GM12872 (cell line): Measurements from ENCODE around the gene CBY2.

ENCODE experiments used
- TF ChIP-seq, protein P1 (sequence below): IDR thresholded peaks from 3 replicates; pipeline ENCODE4 v1.5.1; 2011; ENCODE audit warnings: low read depth, mild to moderate bottlenecking, low read length, moderate library complexity; ENCODE audit not compliant: insufficient read depth

Gene CBY2

DNA sequence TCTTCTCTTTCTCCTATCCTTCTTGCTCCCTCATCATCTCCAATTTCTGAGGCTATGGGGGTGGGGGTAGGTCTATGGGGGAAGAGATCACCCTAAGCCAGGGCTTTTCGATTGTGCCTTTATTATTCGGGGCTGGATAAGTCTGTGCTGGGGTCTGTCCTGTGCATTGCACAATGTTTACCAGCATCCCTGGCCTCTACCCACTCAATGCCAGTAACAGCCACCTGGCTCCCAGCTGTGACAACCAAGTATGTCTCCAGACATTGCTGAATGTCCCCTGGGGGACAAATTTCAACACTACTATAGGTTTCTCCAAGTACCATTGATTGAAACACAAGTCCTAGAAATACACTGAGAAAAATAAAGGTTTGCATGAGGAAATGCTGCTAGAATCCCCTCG is 13.2 kb downstream of the CBY2 start:
- TF ChIP-seq, protein P1, sequence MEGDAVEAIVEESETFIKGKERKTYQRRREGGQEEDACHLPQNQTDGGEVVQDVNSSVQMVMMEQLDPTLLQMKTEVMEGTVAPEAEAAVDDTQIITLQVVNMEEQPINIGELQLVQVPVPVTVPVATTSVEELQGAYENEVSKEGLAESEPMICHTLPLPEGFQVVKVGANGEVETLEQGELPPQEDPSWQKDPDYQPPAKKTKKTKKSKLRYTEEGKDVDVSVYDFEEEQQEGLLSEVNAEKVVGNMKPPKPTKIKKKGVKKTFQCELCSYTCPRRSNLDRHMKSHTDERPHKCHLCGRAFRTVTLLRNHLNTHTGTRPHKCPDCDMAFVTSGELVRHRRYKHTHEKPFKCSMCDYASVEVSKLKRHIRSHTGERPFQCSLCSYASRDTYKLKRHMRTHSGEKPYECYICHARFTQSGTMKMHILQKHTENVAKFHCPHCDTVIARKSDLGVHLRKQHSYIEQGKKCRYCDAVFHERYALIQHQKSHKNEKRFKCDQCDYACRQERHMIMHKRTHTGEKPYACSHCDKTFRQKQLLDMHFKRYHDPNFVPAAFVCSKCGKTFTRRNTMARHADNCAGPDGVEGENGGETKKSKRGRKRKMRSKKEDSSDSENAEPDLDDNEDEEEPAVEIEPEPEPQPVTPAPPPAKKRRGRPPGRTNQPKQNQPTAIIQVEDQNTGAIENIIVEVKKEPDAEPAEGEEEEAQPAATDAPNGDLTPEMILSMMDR = no peak

DNA sequence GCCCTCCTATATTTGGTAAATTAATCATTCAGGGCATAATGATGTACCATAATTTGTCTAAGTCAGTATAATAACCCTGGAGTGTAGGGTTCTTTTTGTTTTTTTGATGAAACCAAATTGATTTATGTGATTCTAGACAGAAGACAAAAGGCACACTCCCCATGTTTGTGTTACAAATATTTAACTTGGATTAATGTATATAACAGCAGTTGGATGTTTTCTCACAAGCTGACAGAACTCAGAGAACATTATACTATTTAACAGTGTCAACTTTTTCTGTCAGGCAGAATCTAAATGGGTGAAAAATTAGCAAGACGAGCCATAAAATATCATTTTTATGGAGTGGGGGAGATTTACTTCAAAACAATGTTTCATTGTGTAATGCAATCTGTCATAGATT is 15.2 kb downstream of the CBY2 start:
- TF ChIP-seq, protein P1 = no peak

DNA sequence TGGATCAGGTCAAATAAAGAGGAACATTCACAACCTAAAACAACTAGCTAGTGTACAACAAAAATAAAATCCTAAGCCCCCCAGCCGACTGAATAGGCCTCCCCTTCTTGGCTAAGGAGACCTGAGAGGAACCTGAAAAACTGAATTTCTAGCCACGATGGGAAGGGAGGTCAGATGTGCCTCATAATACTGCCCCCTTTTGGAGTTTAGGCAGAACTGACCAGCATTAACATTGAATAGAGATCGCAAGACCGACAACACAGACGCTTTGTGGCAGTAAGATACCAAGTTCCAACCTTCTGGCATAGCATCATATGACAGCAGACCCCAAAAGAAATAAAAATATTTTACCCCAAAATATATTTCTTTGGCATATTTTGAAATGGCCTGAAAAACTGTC is 15.9 kb downstream of the CBY2 start:
- TF ChIP-seq, protein P1 = peak; percentile 74

DNA sequence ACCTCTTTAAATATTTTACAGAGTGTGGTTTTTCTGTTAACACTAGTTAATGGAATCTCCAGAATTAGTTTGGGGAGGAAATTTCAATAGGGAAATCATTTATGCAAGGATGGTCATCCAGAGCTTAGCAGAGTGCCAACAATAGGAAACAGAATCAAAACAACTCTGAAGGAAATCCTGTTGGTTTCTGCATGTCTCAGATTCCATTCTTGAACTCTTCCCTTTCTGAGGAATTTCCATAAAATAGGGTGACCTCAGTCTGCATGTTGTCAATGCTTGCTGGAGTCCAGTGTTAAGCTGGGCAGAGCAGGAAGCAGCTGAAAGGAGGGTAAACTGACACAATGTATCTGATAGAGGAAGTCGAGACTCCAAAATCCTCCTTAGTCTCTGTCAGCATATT is 16.9 kb downstream of the CBY2 start:
- TF ChIP-seq, protein P1 = no peak

DNA sequence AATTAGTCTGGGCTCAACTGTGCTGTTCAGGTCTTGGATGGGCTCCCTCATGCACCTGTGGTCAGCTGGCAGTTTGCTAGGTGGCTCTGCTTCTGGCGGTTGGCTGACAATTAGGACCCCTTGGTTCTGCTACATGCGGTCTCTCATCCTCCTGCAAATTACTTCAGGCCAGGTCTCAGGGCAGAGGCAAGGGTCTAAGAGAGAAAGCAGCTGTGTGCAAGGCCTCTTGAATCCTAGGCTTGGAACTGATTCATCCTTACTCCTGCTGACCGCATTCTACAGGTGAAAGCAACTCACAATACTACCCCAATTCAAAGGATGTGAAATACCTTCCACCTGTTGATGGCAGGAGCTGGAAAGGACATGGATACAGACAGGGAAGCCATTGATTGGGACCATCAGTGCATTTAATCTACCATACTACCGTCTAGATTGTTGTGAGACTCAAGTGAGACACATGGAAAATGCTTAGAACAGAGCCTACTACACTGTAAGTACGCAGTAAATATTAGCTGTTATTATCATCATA is 19.1 kb downstream of the CBY2 start:
- TF ChIP-seq, protein P1 = no peak

DNA sequence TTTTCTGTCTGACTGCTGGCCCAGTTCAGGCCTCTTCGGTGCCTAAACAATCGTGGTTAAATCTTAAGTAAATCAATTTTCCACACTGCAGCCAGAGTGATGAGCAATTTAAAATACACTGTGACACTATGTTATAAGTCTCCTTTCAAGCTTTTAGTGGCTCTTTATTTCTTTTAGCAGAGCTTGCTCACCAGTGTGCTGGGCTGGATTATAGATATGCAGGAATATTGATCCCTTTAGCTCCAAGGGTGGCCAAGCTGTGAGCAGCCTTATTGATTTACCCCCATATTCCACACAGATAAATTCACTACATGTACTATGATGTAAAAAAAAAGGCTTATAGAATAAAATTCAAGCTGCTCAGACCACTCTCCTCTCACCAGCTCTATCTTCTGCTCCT is 21.7 kb downstream of the CBY2 start:
- TF ChIP-seq, protein P1 = no peak

DNA sequence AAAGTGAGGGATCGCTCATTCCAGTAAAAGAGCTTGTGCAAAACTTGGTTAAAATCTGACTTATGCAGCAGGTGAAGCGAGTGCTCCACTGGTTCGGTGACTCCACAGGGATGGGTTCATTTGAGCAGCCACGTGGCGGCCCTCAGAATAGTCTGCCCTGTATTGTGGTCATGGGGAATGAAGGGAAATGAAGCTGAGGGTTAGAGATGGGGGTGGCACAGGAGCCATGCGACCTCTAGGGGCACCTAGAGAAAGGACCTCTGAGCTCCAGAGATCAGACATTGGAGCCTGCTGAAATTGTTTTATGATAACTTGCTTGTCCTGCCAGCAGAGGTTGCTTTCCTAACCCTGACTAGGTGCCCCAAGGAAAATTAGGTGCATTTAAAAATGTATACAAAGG is 26.6 kb downstream of the CBY2 start:
- TF ChIP-seq, protein P1 = peak; percentile 91
